Measurements from ENCODE around the gene RAB8B. TPM values are rescaled to one million over a fixed set of nuclear protein-coding genes. Genes with fewer than 3 reads are reported as not detected.

Gene RAB8B
- total RNA-seq, 4 donors from 2014 or later = 18.7 to 41.0 (median 35.5) TPM

DNA sequence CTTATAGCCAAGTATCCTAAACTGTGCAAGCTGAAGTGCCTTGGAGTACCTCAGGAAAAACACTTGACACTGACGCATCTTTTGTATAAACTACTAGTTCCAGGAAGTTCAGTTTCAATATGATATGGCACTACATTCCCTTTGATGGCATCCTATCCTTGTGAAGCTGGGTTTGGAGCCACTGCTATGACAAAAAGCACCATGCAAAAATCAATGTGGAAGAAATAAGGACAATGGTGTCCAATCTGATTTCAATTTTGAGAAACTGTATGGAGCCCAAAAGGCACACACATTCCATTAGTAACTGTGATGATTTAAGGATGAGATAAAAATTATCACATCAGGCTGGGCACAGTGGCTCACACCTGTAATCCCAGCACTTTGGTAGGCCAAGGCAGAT, 37.7 kb upstream of the RAB8B start:
- WGBS = 92% methylated on average over 1 of the region's 1 CpG
- peaks cover 17 to 23% (median 18%) of the 10 kb centered on the region in 4 donors for H3K4me1 ChIP-seq
- H3K36me3 ChIP-seq = peaks cover 22 to 77% (median 49%) of the 10 kb centered on the region in 4 donors
- no peak for DNase-seq (ENCODE audit: extremely low spot score)
- TF ChIP-seq POLR2A (IDR thresholded peaks at IDR 0.05; ENCODE audit: low read depth) = no peak
- TF ChIP-seq EP300 (IDR thresholded peaks at IDR 0.05) = no peak
- TF ChIP-seq, protein P1, sequence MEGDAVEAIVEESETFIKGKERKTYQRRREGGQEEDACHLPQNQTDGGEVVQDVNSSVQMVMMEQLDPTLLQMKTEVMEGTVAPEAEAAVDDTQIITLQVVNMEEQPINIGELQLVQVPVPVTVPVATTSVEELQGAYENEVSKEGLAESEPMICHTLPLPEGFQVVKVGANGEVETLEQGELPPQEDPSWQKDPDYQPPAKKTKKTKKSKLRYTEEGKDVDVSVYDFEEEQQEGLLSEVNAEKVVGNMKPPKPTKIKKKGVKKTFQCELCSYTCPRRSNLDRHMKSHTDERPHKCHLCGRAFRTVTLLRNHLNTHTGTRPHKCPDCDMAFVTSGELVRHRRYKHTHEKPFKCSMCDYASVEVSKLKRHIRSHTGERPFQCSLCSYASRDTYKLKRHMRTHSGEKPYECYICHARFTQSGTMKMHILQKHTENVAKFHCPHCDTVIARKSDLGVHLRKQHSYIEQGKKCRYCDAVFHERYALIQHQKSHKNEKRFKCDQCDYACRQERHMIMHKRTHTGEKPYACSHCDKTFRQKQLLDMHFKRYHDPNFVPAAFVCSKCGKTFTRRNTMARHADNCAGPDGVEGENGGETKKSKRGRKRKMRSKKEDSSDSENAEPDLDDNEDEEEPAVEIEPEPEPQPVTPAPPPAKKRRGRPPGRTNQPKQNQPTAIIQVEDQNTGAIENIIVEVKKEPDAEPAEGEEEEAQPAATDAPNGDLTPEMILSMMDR (IDR thresholded peaks at IDR 0.05) = no peak
- no peak for TF ChIP-seq POLR2AphosphoS5 (IDR thresholded peaks at IDR 0.05)
- H3K9me3 ChIP-seq = no peaks in the 10 kb centered on the region
- intact Hi-C loops (cut with DNase I) = loop anchor here (10.0 kb wide), 1 partner anchor 123 kb away; the partner anchor contains the start of gene APH1B
- H3K27me3 ChIP-seq = no peaks in the 10 kb centered on the region
- H3K4me3 ChIP-seq = no peak overlapping the region
- H3K27ac ChIP-seq (replicated peaks in 1 of 4) = no peak overlapping the region

DNA sequence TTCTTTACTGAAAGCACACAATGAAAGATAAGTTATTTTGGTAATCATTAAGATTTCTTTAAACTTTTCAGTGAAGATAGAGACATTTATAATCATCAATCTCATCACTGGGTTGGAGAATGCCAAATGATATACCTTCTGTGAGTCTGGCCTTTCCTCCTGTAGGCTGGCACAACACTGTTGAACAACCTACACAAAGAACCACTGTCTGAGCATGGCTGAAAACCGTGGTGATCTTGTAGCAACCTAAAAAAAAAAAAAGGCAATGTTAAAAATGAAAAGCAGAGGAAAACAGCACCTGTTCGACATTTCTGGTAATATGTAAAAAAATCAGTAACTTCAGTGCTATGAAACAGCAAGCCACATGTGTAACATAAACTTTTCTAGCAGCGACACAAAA, 33.9 kb upstream of the RAB8B start:
- H3K4me3 ChIP-seq = peak overlapping the region; percentile 68 to 89 (median 82)
- no peak for DNase-seq (ENCODE audit: extremely low spot score)
- WGBS = 76% methylated on average over 3 of the region's 3 CpGs
- TF ChIP-seq POLR2A (IDR thresholded peaks at IDR 0.05; ENCODE audit: low read depth) (no peak), POLR2AphosphoS5 (IDR thresholded peaks at IDR 0.05) (no peak), EP300 (IDR thresholded peaks at IDR 0.05) (no peak)
- TF ChIP-seq, protein P1 (IDR thresholded peaks at IDR 0.05) = no peak
- no peaks in the 10 kb centered on the region for H3K27me3 ChIP-seq
- intact Hi-C loops (cut with DNase I) = loop anchor here (10.0 kb wide), 1 partner anchor 119 kb away; the partner anchor contains the start of gene APH1B
- H3K36me3 ChIP-seq = peaks cover 9 to 43% (median 31%) of the 10 kb centered on the region in 4 donors
- peaks cover 18 to 30% (median 25%) of the 10 kb centered on the region in 4 donors for H3K4me1 ChIP-seq
- H3K9me3 ChIP-seq = no peaks in the 10 kb centered on the region
- no peak overlapping the region for H3K27ac ChIP-seq (replicated peaks in 1 of 4)

DNA sequence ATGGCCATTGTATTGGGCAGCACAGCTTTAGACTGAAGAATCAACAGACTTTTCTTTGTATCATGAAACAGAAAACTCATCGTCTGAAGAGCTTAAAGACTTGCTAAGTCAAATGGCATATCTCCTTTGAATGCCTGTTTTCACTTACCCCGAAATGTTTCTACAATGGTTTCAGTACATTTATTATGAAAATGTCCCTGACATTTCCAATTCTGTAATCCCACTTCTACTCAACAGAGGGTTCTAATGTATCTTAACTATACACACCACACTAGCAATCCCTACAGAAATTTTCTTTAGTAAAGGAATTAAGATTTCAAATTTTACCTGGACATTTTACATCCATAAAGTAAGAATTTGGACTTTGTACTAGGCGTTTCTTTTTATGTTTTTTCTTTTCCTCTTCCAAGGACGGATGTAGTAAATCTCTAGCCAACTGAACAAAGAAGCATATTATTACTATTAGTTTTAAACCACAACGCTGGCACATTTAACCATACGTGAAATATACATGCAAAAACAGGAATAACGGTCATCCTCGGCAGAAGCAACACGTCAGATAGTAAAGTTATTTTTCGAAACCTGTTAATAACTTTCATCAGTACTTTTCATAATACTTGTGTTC, 33.2 kb upstream of the RAB8B start:
- DNase-seq (ENCODE audit: extremely low spot score) = no peak
- TF ChIP-seq POLR2AphosphoS5 (IDR thresholded peaks at IDR 0.05) = no peak
- TF ChIP-seq, protein P1 (IDR thresholded peaks at IDR 0.05) = no peak
- no peak for TF ChIP-seq EP300 (IDR thresholded peaks at IDR 0.05)
- no peak for TF ChIP-seq POLR2A (IDR thresholded peaks at IDR 0.05; ENCODE audit: low read depth)
- intact Hi-C loops (cut with DNase I) = loop anchor here (10.0 kb wide), 1 partner anchor 119 kb away; the partner anchor contains the start of gene APH1B
- peak overlapping the region; percentile 90 to 97 (median 94) for H3K27ac ChIP-seq (replicated peaks in 1 of 4)
- peaks cover 18 to 30% (median 25%) of the 10 kb centered on the region in 4 donors for H3K4me1 ChIP-seq
- no peaks in the 10 kb centered on the region for H3K9me3 ChIP-seq
- WGBS = 8% methylated on average over 10 of the region's 10 CpGs
- no peaks in the 10 kb centered on the region for H3K27me3 ChIP-seq
- H3K36me3 ChIP-seq = peaks cover 9 to 40% (median 30%) of the 10 kb centered on the region in 4 donors
- H3K4me3 ChIP-seq = peak overlapping the region; percentile 68 to 89 (median 82)

DNA sequence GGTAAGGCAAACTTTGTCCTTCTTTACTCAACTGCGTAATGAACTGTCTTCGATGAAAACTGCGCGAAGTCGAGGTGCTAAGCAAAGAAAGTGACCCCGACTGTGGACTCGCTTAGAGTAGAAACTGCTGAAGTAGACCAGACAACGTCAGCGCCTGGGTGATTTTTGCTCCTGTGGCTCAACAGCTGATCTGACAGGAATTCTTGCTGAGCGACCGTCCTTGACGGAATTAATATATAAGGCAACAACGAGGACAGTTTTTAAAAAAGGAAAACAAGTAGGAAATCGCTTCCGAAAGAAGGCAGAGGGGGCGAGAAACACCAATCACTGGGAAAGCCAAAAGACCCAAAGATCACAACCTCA, 32.7 kb upstream of the RAB8B start:
- H3K4me3 ChIP-seq = peak overlapping the region; percentile 68 to 89 (median 82)
- no peaks in the 10 kb centered on the region for H3K9me3 ChIP-seq
- intact Hi-C loops (cut with DNase I) = loop anchor here (10.0 kb wide), 1 partner anchor 118 kb away; the partner anchor contains the start of gene APH1B
- under 1% methylated on average over 16 of the region's 16 CpGs for WGBS
- TF ChIP-seq, protein P1 (IDR thresholded peaks at IDR 0.05) = no peak
- no peak for TF ChIP-seq EP300 (IDR thresholded peaks at IDR 0.05)
- no peak for TF ChIP-seq POLR2A (IDR thresholded peaks at IDR 0.05; ENCODE audit: low read depth)
- TF ChIP-seq POLR2AphosphoS5 (IDR thresholded peaks at IDR 0.05) = no peak
- H3K36me3 ChIP-seq = peaks cover 9 to 35% (median 25%) of the 10 kb centered on the region in 4 donors
- H3K27ac ChIP-seq (replicated peaks in 1 of 4) = peak overlapping the region; percentile 90 to 97 (median 94)
- H3K27me3 ChIP-seq = no peaks in the 10 kb centered on the region
- H3K4me1 ChIP-seq = peaks cover 18 to 30% (median 25%) of the 10 kb centered on the region in 4 donors
- peak; percentile 90 for DNase-seq (ENCODE audit: extremely low spot score)
